Ovary (tissue), 9 donors: ENCODE measurements around the gene CRACR2A. TPM values are rescaled to one million over a fixed set of nuclear protein-coding genes. Genes with fewer than 3 reads are reported as not detected.

Experiments
- DNase-seq, 5 donors: peaks; one replicate each; pipeline ENCODE4 v3.0.0-alpha.2; 2019 to 2020
- H3K27ac ChIP-seq, 2 donors: fragments of 200-600 bp; one replicate each; pipeline versions ENCODE4 v1.5.1 to v1.8.0; 2019 to 2022
- H3K27me3 ChIP-seq: fragments of 200-600 bp; one replicate; pipeline ENCODE4 v1.8.0; 2022
- H3K36me3 ChIP-seq: fragments of 200-600 bp; sonication (generic); one replicate; pipeline ENCODE4 v1.5.1; 2019
- H3K4me1 ChIP-seq: one replicate; pipeline ENCODE4 v1.8.1; 2013; ENCODE audit warnings: mild to moderate bottlenecking, moderate library complexity; ENCODE audit not compliant: insufficient read depth
- H3K4me3 ChIP-seq: fragments of 200-600 bp; sonication (generic); one replicate; pipeline ENCODE4 v1.5.1; 2017
- H3K9me3 ChIP-seq, 2 donors: fragments of 200-600 bp in 1 of 2; sonication (generic) in 1 of 2; one replicate each; pipeline versions ENCODE4 v1.5.1 to v1.8.1; 2013 to 2019; ENCODE audit warnings: mild to moderate bottlenecking in 1 of 2, moderate library complexity in 1 of 2
- CTCF ChIP-seq, 3 donors: fragments of 450-650 bp in 2 of 3; fragments of 200-600 bp in 1 of 3; IDR thresholded peaks; one replicate each; pipeline versions ENCODE4 v1.5.1 to v1.8.0; 2016 to 2022; ENCODE audit warnings: antibody characterized with exemption in 3 of 3, mild to moderate bottlenecking in 1 of 3
- EP300 ChIP-seq: sonication (generic); formaldehyde crosslinking; IDR thresholded peaks from one replicate; pipeline ENCODE4 v1.6.1; 2017; ENCODE audit warnings: antibody characterized with exemption
- POLR2A ChIP-seq: fragments of 450-650 bp; IDR thresholded peaks from one replicate; pipeline ENCODE4 v1.6.1; 2017; ENCODE audit warnings: antibody characterized with exemption, mild to moderate bottlenecking, moderate library complexity
- WGBS, 3 donors: extraction: QIAGEN DNeasy Blood & Tissue Kit in 1 of 3; methylation state at CpG; one replicate each; pipeline versions ENCODE4 v1.1.5 to v1.1.7; 2013 to 2017; 5-methylcytosine and 5-hydroxymethylcytosine counted together
- intact Hi-C, 4 donors: fragments of 100-400 bp; cut with DNase I; formaldehyde crosslinking; loops; one replicate each; pipeline versions ENCODE4 v1.11.0 to v1.15.1; 2022 to 2023
- polyA plus RNA-seq, 2 donors: library from polyadenylated mRNA; stranded (reverse); fragments of 200-250 nt in 1 of 2; fragments of 350-450 nt in 1 of 2; fragmentation: Illumina TruSeq in 1 of 2; extraction: RNeasy Lipid Tissue Mini Kit (QIAGEN cat#74804) in 1 of 2; gene quantifications; one replicate each; pipeline ENCODE4 v1.2.3, GENCODE V29; 2013 to 2014
- total RNA-seq, 7 donors: library from RNA; depleted of rRNA in 2 of 7; stranded (reverse); fragments of >200 nt in 2 of 7; fragmentation: NEBNext Ultra II Directional in 3 of 7; extraction: Animal tissue kit (Norgen Biotek cat#: 25700) in 3 of 7; gene quantifications; one replicate each; pipeline versions ENCODE4 v1.1.0 to v1.2.4, GENCODE V29; 2016 to 2023
- donor health status: DM: no; HTN: no; CAD: no; lungs with moderate emphysema.
- donor health status: DM: no; HTN: no; CAD: no.
- donor health status: Bipolar disorder and iron deficiency.
- donor health status: DM: yes; HTN: yes; CAD: no.
- donor health status: DM: no; HTN: no; CAD: no.
- donor health status: DM: yes; HTN: yes; CAD: no.

CRACR2A gene
- total and polyA plus RNA-seq, 9 donors, result 1.8 to 7.7 (median 4.4) TPM

GRCh38 chr12:3632754-3633153 lies 120.2 kb downstream of the CRACR2A start:
- Histone ChIP-seq H3K4me3 (no peak overlapping the region), H3K27ac (no peak overlapping the region), H3K9me3 (no peaks in the 10 kb centered on the region), H3K27me3 (no peaks in the 10 kb centered on the region), H3K36me3 (no peaks in the 10 kb centered on the region), H3K4me1 (peaks cover 4% of the 10 kb centered on the region)
- intact Hi-C loops, result no loop called here
- TF ChIP-seq POLR2A, result no peak
- TF ChIP-seq CTCF (IDR thresholded peaks at IDR 0.05), result no peak
- no peak for TF ChIP-seq EP300
- 94 to 100% (median 98%) methylated on average over 2 of the region's 2 CpGs for WGBS, 3 donors
- no peak for DNase-seq

GRCh38 chr12:3632256-3632655 lies 120.7 kb downstream of the CRACR2A start:
- H3K36me3 ChIP-seq, result no peaks in the 10 kb centered on the region
- no peak for DNase-seq
- no peak overlapping the region for H3K4me3 ChIP-seq
- peaks cover 4% of the 10 kb centered on the region for H3K4me1 ChIP-seq
- no peaks in the 10 kb centered on the region for H3K27me3 ChIP-seq
- TF ChIP-seq EP300, result no peak
- no peak for TF ChIP-seq CTCF (IDR thresholded peaks at IDR 0.05)
- TF ChIP-seq POLR2A, result no peak
- no peaks in the 10 kb centered on the region for H3K9me3 ChIP-seq
- WGBS, 3 donors, result 82 to 98% (median 95%) methylated on average over 1 of the region's 1 CpG
- intact Hi-C loops, result no loop called here
- H3K27ac ChIP-seq, result no peak overlapping the region

- no peak for DNase-seq
- H3K36me3 ChIP-seq, result no peaks in the 10 kb centered on the region
- 92 to 96% (median 94%) methylated on average over 2 of the region's 2 CpGs for WGBS, 3 donors
- TF ChIP-seq POLR2A (no peak), CTCF (IDR thresholded peaks at IDR 0.05) (no peak), EP300 (no peak)
- peaks cover 4% of the 10 kb centered on the region for H3K4me1 ChIP-seq
- H3K27me3 ChIP-seq, result no peaks in the 10 kb centered on the region
- H3K4me3 ChIP-seq, result no peak overlapping the region
- intact Hi-C loops, result no loop called here
- H3K27ac ChIP-seq, result no peak overlapping the region
- H3K9me3 ChIP-seq, result no peaks in the 10 kb centered on the region
Observed at GRCh38 chr12:3631759-3632158, 121.2 kb downstream of the CRACR2A start.

GRCh38 chr12:3631272-3631637 lies 121.7 kb downstream of the CRACR2A start:
- H3K27me3 ChIP-seq, result no peaks in the 10 kb centered on the region
- DNase-seq, result no peak
- no peak for TF ChIP-seq EP300
- intact Hi-C loops, result no loop called here
- H3K36me3 ChIP-seq, result no peaks in the 10 kb centered on the region
- 59 to 78% (median 72%) methylated on average over 7 of the region's 7 CpGs for WGBS, 3 donors
- H3K27ac ChIP-seq, result no peak overlapping the region
- no peaks in the 10 kb centered on the region for H3K9me3 ChIP-seq
- peaks cover 4% of the 10 kb centered on the region for H3K4me1 ChIP-seq
- H3K4me3 ChIP-seq, result no peak overlapping the region

GRCh38 chr12:3630621-3631271 lies 122.2 kb downstream of the CRACR2A start:
- no peak overlapping the region for H3K4me3 ChIP-seq
- DNase-seq, result no peak
- no peaks in the 10 kb centered on the region for H3K27me3 ChIP-seq
- no peak overlapping the region for H3K27ac ChIP-seq
- no peaks in the 10 kb centered on the region for H3K36me3 ChIP-seq
- peaks cover 4% of the 10 kb centered on the region for H3K4me1 ChIP-seq
- 93 to 94% (median 94%) methylated on average over 8 of the region's 8 CpGs for WGBS, 3 donors
- no peaks in the 10 kb centered on the region for H3K9me3 ChIP-seq
- TF ChIP-seq EP300 (no peak), POLR2A (no peak), CTCF (IDR thresholded peaks at IDR 0.05) (no peak)
- intact Hi-C loops, result no loop called here
